CD4-positive, alpha-beta T cell treated with Interleukin-1 beta for 1 hour (primary cell): ENCODE results near the gene ZNF330.

Experiments
- DNase-seq, 2 donors: peaks; one replicate each; pipeline ENCODE4 v3.0.0-alpha.2; 2020 to 2022

ZNF330 gene

GRCh38 chr4:141238186-141238585 is 17.5 kb downstream of the ZNF330 start:
- no peak for DNase-seq

GRCh38 chr4:141240259-141240658 is 19.6 kb downstream of the ZNF330 start:
- no peak for DNase-seq

- DNase-seq = no peak
These were observed 20.0 kb downstream of the ZNF330 start for GRCh38 chr4:141240671-141241070.

- DNase-seq = no peak
These were observed 21.3 kb downstream of the ZNF330 start for GRCh38 chr4:141241986-141242385.

GRCh38 chr4:141244419-141244818 is 23.7 kb downstream of the ZNF330 start:
- no peak for DNase-seq

- DNase-seq = no peak
These were observed 25.5 kb downstream of the ZNF330 start for GRCh38 chr4:141246243-141246642.

GRCh38 chr4:141246683-141247429 is 26.2 kb downstream of the ZNF330 start:
- DNase-seq = no peak

- DNase-seq = no peak
These were observed 26.7 kb downstream of the ZNF330 start for GRCh38 chr4:141247430-141247780.

- DNase-seq = no peak
These were observed 27.3 kb downstream of the ZNF330 start for GRCh38 chr4:141248029-141248428.

- no peak for DNase-seq
These were observed 27.8 kb downstream of the ZNF330 start for GRCh38 chr4:141248486-141248885.

- DNase-seq = no peak
These were observed 33.6 kb downstream of the ZNF330 start for GRCh38 chr4:141254326-141254725.

GRCh38 chr4:141255016-141255415 is 34.3 kb downstream of the ZNF330 start:
- DNase-seq = no peak

GRCh38 chr4:141258558-141258957 is 37.9 kb downstream of the ZNF330 start:
- DNase-seq = no peak

GRCh38 chr4:141275834-141276233 is 55.1 kb downstream of the ZNF330 start:
- DNase-seq = no peak

GRCh38 chr4:141283152-141283551 is 62.5 kb downstream of the ZNF330 start:
- no peak for DNase-seq

- no peak for DNase-seq
These were observed 62.9 kb downstream of the ZNF330 start for GRCh38 chr4:141283563-141283962.
